NCI-H1105 treated with DMSO at 0.1 percent for 48 hours (cell line): ENCODE data around the gene ZNF14.
"Not testable (repeated sequence)": the region's sequence is repeated elsewhere in the genome, so short reads cannot be mapped to it uniquely, and the experiment has no call there.

ENCODE experiments used
- DNase-seq: peaks from one replicate; lab custom pipeline; 2025; lab: John Stamatoyannopoulos, UW

The ZNF14 gene

GRCh38 chr19:19746286-19747213 lies 13.6 kb upstream of the ZNF14 start:
- no peak for DNase-seq

GRCh38 chr19:19745496-19746285 lies 12.8 kb upstream of the ZNF14 start:
- no peak for DNase-seq

- no peak for DNase-seq
These were observed 11.7 kb upstream of the ZNF14 start for GRCh38 chr19:19744641-19745040.

GRCh38 chr19:19743921-19744320 lies 11.0 kb upstream of the ZNF14 start:
- not testable (repeated sequence) for DNase-seq

GRCh38 chr19:19743176-19743575 lies 10.3 kb upstream of the ZNF14 start:
- DNase-seq = no peak

- DNase-seq = no peak
These were observed 9.9 kb upstream of the ZNF14 start for GRCh38 chr19:19742773-19743172.

- DNase-seq = no peak
These were observed 8.3 kb upstream of the ZNF14 start for GRCh38 chr19:19741184-19741583.

GRCh38 chr19:19740755-19741154 lies 7.8 kb upstream of the ZNF14 start:
- DNase-seq = no peak

- DNase-seq = no peak
These were observed 5.7 kb upstream of the ZNF14 start for GRCh38 chr19:19738564-19738963.

- no peak for DNase-seq
These were observed 4.8 kb upstream of the ZNF14 start for GRCh38 chr19:19737559-19738332.

- DNase-seq = no peak
These were observed 11.0 kb downstream of the ZNF14 start for GRCh38 chr19:19721896-19722295.

- no peak for DNase-seq
These were observed 13.1 kb downstream of the ZNF14 start for GRCh38 chr19:19719798-19720197.

GRCh38 chr19:19711934-19712828 lies 20.7 kb downstream of the ZNF14 start:
- no peak for DNase-seq

- no peak for DNase-seq
These were observed 21.5 kb downstream of the ZNF14 start for GRCh38 chr19:19711306-19711933.

- DNase-seq = no peak
These were observed 22.4 kb downstream of the ZNF14 start for GRCh38 chr19:19710506-19710905.

- no peak for DNase-seq
These were observed 28.1 kb downstream of the ZNF14 start for GRCh38 chr19:19704836-19705235.

GRCh38 chr19:19700493-19700892 lies 32.4 kb downstream of the ZNF14 start:
- DNase-seq = not testable (repeated sequence)

GRCh38 chr19:19697589-19697988 lies 35.3 kb downstream of the ZNF14 start:
- DNase-seq = no peak

GRCh38 chr19:19696386-19696785 lies 36.5 kb downstream of the ZNF14 start:
- no peak for DNase-seq

GRCh38 chr19:19691683-19692082 lies 41.2 kb downstream of the ZNF14 start:
- DNase-seq = no peak

- DNase-seq = not testable (repeated sequence)
These were observed 43.9 kb downstream of the ZNF14 start for GRCh38 chr19:19689023-19689422.
